ENCODE data around the gene CFAP57.

CFAP57 gene

DNA sequence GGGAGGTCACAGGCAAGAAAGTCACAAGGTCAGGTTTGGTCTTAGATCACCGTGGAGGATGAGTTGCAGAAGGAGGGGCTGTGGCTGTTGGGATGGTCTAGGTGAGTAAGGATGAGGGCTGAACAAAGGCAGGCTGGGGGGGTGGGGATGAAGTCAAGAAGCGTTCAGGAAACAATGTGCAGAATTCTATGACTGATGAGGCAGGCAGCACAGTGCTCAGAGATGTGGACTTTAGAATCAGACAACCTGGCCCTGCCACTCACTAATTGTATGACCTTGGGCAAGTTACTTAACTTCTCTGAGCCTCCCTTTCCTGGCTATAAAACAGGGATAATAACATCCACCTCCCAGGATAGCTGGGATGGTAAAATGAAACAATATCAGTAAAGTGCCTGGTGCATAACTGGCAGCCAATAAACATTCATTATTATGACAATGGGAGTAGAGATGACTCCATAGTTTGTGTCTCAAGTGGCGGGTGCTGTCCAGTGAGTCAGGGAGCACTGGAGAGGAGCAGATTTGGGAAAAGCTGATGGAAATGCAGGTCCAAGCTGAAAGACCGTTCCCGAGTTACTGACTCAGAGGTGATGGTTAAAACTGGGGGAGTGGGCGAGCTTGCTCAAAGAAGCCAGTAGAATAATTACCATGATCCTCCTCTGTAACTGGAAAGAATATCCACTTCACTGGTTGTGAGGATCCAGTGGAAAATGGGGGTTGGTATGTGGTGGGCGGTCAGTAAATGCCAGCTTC, 130.8 kb downstream of the CFAP57 start:
- DNase-seq = no peak

DNA sequence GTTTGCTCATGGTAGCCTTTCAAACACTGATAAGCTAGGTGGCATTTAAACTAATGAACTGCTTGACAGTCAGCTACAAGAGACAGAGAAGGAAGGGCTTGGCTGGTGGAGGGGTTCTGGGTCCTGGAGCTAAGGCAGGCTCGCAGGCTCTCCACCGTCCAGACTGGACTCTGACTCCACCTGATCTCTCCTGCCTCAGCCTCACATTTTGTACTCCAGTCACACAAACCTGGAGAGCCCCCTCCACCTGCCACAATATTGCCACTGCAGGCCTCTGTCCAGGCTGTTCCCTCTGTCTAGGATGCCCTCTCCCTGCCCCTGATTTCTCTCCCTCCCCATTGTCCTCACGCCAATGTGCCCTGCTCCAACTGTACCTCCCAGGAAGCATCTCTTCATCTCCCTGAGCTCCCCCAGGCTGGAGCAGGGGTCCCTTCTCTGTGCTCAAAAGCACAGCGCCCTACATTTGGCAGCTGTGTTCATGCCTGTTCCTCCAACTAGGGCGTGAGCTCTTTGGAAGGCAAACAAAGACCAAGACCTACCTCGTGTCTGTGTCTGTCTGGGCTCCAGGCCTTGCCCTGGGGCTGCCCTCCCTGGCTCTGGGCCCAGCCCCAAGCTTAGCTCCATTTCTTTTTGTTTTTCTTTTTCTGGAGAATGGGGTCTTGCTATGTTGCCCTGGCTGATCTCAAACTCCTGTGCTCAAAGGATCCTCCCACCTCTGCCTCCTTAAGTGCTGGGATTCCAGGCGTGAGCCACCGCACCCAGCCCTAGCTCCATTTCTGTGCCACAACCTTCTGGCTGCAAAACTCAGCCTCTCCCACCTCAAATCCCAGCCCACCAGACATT, 131.6 kb downstream of the CFAP57 start:
- DNase-seq = no peak
